WTC11 (cell line): Measurements from ENCODE around the gene ZNF888. TPM values are rescaled to one million over a fixed set of nuclear protein-coding genes. Genes with fewer than 3 reads are reported as not detected.

Source experiments
- ATAC-seq: fragments of 200-7000 bp; cut with Tn5 transposase; 2 replicates; pipeline ENCODE4 v1.10.0; 2021; ENCODE audit warnings: mild to moderate bottlenecking, moderate library complexity
- CTCF ChIA-PET: fragments of 300-600 bp; sonication (Branson Sonifier 250); formaldehyde crosslinking; loops from one replicate; lab custom pipeline; 2021; ENCODE audit warnings: antibody characterized with exemption; lab: Charles Lee
- POLR2A ChIA-PET: fragments of 350-600 bp; sonication (Branson Sonifier 250); formaldehyde crosslinking; loops from one replicate; lab custom pipeline; 2021; ENCODE audit warnings: antibody characterized with exemption; lab: Charles Lee
- DNase-seq: peaks from one replicate; pipeline ENCODE4 v3.0.0; 2021; ENCODE audit warnings: low spot score
- H3K27ac Mint-ChIP-seq: 2 replicates; pipeline ENCODE4 v1.8.0; 2021; ENCODE audit warnings: mixed read lengths
- H3K27me3 Mint-ChIP-seq: 2 replicates; pipeline ENCODE4 v1.8.0; 2021; ENCODE audit warnings: low read depth, mild to moderate bottlenecking, moderate library complexity, mixed read lengths
- H3K36me3 Mint-ChIP-seq: 2 replicates; pipeline ENCODE4 v1.8.0; 2021; ENCODE audit warnings: mixed read lengths
- H3K4me1 Mint-ChIP-seq: 2 replicates; pipeline ENCODE4 v1.8.0; 2022; ENCODE audit warnings: mixed read lengths
- H3K4me3 Mint-ChIP-seq: 2 replicates; pipeline ENCODE4 v1.8.0; 2021; ENCODE audit warnings: mild to moderate bottlenecking, moderate library complexity, mixed read lengths
- H3K9me3 Mint-ChIP-seq: 2 replicates; pipeline ENCODE4 v1.8.0; 2021; ENCODE audit warnings: mixed read lengths
- ERG ChIP-seq: fragments of 250-450 bp; sonication (Bioruptor Pico); IDR thresholded peaks from 2 replicates; pipeline ENCODE4 v1.8.0; 2021; ENCODE audit warnings: mild to moderate bottlenecking
- ETV6 ChIP-seq: sonication (generic); formaldehyde crosslinking; IDR thresholded peaks from 2 replicates; pipeline ENCODE4 v1.8.1; 2022; ENCODE audit warnings: mild to moderate bottlenecking, missing genetic modification reagents
- FOXP4 ChIP-seq: sonication (generic); formaldehyde crosslinking; IDR thresholded peaks from 2 replicates; pipeline ENCODE4 v1.8.0; 2022; ENCODE audit warnings: mild to moderate bottlenecking, missing genetic modification reagents
- HMGXB4 ChIP-seq: sonication (generic); formaldehyde crosslinking; IDR thresholded peaks from 2 replicates; pipeline ENCODE4 v1.8.1; 2023; ENCODE audit warnings: mild to moderate bottlenecking, moderate library complexity, missing genetic modification reagents
- KAT7 ChIP-seq: sonication (generic); formaldehyde crosslinking; IDR thresholded peaks from 2 replicates; pipeline ENCODE4 v1.8.1; 2023; ENCODE audit warnings: missing genetic modification reagents, mild to moderate bottlenecking, borderline replicate concordance
- NFE2L1 ChIP-seq: sonication (generic); formaldehyde crosslinking; IDR thresholded peaks from 2 replicates; pipeline ENCODE4 v1.8.1; 2023; ENCODE audit warnings: missing genetic modification reagents
- NFYB ChIP-seq: sonication (generic); formaldehyde crosslinking; conservative IDR thresholded peaks from 2 replicates; pipeline ENCODE4 v1.8.0; 2022; ENCODE audit warnings: low read depth, missing genetic modification reagents
- PRDM15 ChIP-seq: sonication (generic); formaldehyde crosslinking; IDR thresholded peaks from 2 replicates; pipeline ENCODE4 v1.8.0; 2022; ENCODE audit warnings: missing genetic modification reagents
- RELA ChIP-seq: sonication (generic); formaldehyde crosslinking; IDR thresholded peaks from 2 replicates; pipeline ENCODE4 v1.8.1; 2022; ENCODE audit warnings: missing genetic modification reagents, mild to moderate bottlenecking, borderline replicate concordance
- SMAD4 ChIP-seq: sonication (generic); formaldehyde crosslinking; IDR thresholded peaks from 2 replicates; pipeline ENCODE4 v1.8.0; 2022; ENCODE audit warnings: mild to moderate bottlenecking, missing genetic modification reagents
- SOX15 ChIP-seq: fragments of 250-450 bp; sonication (Bioruptor Pico); IDR thresholded peaks from 2 replicates; pipeline ENCODE4 v1.9.0; 2021; ENCODE audit warnings: mild to moderate bottlenecking
- SP1 ChIP-seq: sonication (generic); formaldehyde crosslinking; conservative IDR thresholded peaks from 2 replicates; pipeline ENCODE4 v1.8.1; 2022; ENCODE audit warnings: missing genetic modification reagents
- TCF7 ChIP-seq: sonication (generic); formaldehyde crosslinking; IDR thresholded peaks from 2 replicates; pipeline ENCODE4 v1.8.0; 2022; ENCODE audit warnings: mild to moderate bottlenecking, low read depth, missing genetic modification reagents, moderate library complexity
- ZBTB21 ChIP-seq: sonication (generic); formaldehyde crosslinking; IDR thresholded peaks from 2 replicates; pipeline ENCODE4 v1.8.1; 2023; ENCODE audit warnings: mild to moderate bottlenecking, missing genetic modification reagents, borderline replicate concordance
- ZNF416 ChIP-seq: fragments of 250-450 bp; sonication (Bioruptor Pico); IDR thresholded peaks from 2 replicates; pipeline ENCODE4 v1.9.0; 2021; ENCODE audit warnings: mild to moderate bottlenecking, inconsistent platforms
- total RNA-seq: library from RNA; stranded (reverse); gene quantifications from 3 replicates; pipeline ENCODE4 v1.2.3, GENCODE V29; 2021

Gene ZNF888
- total RNA-seq, 1 experiment from 2014 or later = 9.8 TPM

- Mint-ChIP-seq H3K4me3 (peak overlapping the region; percentile 83), H3K27me3 (no peaks in the 10 kb centered on the region; the same call in 1 of the 2 replicates), H3K27ac (peak overlapping the region; percentile 98), H3K9me3 (peaks cover 28% of the 10 kb centered on the region), H3K4me1 (peaks cover 36% of the 10 kb centered on the region), H3K36me3 (peaks cover 35% of the 10 kb centered on the region)
- ChIA-PET POLR2A (interaction anchor here (0.7 to 1.1 kb wide), 2 partner anchors 16 to 311 kb away, joined by 3 to 5 read pairs; partner anchors contain the start of gene ZNF816), CTCF (interaction anchor here (0.5 to 1.4 kb wide), 10 partner anchors 16 to 420 kb away, joined by 3 to 5 read pairs (median 3); partner anchors contain the start of genes ZNF320, ZNF808 and ZNF816)
- DNase-seq (peak; percentile 99), ATAC-seq (peak; percentile 94)
- TF ChIP-seq ZBTB21 (CRISPR knock-in tag) (no peak), ERG (CRISPR knock-in tag) (no peak), FOXP4 (CRISPR knock-in tag) (no peak), ETV6 (CRISPR knock-in tag) (no peak), SP1 (peak; percentile 43; the same call in 1 of the 2 replicates), HMGXB4 (no peak), SMAD4 (CRISPR knock-in tag) (no peak), PRDM15 (CRISPR knock-in tag) (no peak), TCF7 (CRISPR knock-in tag) (no peak), RELA (CRISPR knock-in tag) (no peak), NFE2L1 (CRISPR knock-in tag) (no peak), NFYB (peak; percentile 78), SOX15 (no peak), ZNF416 (CRISPR knock-in tag) (no peak), KAT7 (CRISPR knock-in tag) (no peak)
Observed at GRCh38 chr19:52946322-52947310, 23.4 kb upstream of the ZNF888 start.
